ENCODE results near the gene CAVIN2.
"Not testable (repeated sequence)": the region's sequence is repeated elsewhere in the genome, so short reads cannot be mapped to it uniquely, and the experiment has no call there.

CAVIN2 gene

DNA sequence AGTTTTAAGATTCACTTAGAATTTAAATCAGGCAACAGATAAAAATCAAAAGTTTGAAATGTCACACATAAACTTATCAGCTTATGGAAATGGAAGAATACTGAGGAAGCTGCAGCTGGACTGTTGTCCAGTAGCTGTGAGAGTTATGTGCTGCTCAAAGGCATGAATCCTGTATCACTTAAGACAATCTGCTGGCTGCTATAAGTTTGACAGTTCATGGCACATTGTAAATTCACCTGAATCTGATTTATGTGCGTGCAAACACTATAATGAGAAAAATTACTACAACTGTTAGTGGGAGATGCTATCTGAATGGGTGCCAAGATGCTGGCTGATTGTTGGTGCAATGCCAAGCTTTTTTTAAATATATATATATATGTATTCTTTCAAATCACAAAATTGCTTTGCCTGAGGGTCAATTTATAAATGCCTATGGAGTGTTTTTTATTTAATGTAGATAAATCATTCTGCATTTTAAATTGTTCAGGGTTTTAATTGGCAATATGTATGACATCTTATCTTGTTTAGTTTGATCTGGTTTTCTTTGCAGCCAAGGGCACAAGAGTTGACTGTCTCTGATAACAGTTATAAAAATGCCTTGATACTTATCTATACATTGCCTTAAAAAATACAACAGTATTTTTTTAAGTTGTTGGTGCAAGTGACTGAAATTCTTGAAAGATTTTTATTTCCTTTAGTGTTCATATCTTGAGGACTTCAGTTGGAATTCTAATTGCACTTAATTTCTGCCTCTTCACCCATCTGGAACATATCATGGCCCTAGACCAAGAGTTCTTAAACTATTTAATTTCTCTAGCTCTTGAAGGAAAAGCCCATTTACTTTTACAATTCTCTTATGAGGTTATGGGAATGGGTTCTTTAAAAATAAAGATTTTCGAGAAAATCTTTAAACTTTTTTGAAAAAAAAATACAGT, 48.7 kb downstream of the CAVIN2 start:
- no peak for DNase-seq

DNA sequence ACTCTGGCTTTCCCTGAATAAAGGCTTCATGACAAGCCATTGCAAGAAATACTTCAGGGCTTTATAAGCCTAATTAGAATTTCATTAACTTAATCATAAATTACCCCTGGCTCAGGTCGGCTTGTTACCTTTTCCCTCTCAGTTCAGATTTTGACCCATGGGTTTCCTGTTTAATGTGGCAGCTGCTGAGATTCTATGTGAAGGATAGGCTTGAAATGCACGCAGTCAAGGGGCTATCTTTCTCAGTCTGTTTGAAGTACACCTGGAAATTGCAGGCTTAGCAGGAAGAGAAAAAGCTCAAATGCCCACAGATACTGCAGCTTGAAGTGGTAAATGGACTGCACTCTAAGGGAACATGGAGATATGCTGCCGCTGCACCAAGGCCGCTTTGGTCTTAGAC, 49.4 kb downstream of the CAVIN2 start:
- no peak for DNase-seq

GRCh38 chr2:191795715-191796114, 51.2 kb downstream of the CAVIN2 start:
- DNase-seq, result no peak

DNA sequence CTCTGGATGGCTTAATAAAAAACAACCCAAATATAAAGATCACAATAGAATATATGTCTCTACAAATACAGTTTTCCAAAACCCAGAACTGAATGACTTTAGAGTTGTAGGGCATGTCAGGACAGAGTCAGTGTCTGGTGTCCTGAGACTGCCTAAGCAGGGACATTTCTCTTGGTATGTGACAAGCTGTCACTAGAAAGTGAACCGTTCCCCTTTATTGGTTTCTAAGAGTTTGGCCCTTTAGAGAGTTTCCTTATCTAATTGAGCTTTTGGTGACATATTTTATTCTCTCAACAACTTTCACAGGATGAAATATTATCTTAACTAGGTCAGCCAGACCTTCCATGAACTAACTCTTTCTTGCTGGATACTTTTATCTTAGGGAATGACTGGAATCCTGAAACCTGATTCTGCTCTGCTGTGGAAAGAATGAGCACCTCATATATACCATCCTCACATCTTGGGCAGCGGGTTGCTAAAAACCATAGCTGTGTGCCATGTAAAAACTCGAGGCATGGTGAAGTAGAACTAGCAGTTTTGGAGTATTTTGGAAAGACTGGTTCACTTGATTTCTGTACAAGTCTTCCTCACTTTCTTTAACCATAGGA, 54.8 kb downstream of the CAVIN2 start:
- no peak for DNase-seq

DNA sequence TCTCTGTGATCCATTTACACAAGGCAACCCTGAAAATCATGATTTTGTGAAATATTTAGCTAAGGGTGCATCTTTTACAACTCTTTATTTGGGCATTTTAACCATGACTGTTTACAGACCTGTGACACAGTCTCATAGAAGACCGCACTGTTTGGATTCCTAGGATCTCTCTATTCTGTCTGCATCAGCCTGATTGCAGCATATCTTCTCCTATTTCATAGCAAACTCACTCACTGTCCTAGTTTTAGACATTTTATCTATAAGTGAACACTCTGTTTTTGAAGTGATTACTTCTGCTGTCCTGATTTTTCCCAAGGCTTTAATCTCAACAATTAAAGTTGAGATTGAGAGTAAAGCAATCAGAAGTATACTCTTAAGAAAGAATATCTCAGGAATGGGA, 56.2 kb downstream of the CAVIN2 start:
- DNase-seq, result no peak

GRCh38 chr2:191789796-191790195, 57.1 kb downstream of the CAVIN2 start:
- DNase-seq, result no peak

- DNase-seq, result no peak
Observed at GRCh38 chr2:191786694-191787093, 60.2 kb downstream of the CAVIN2 start.

GRCh38 chr2:191785651-191786050, 61.2 kb downstream of the CAVIN2 start:
- DNase-seq, result not testable (repeated sequence)

Data from NCI-H1930 (cell line).